Naive thymus-derived CD8-positive, alpha-beta T cell (primary cell): ENCODE measurements around the gene GDPD3. TPM values are rescaled to one million over a fixed set of nuclear protein-coding genes. Genes with fewer than 3 reads are reported as not detected.
A peak's percentile ranks its signal among the peaks of the same experiment; 100 is the strongest.

Source experiments
- ATAC-seq, 2 donors: fragments of 150-1000 bp; cut with Tn5 transposase in 1 of 2; sonication (Bioruptor Pico), chemical (Tn5 transposase) in 1 of 2; 1 replicate in 1 of 2; 2 replicates in 1 of 2; pipeline ENCODE4 v1.10.0; 2021; ENCODE audit warnings: mild to moderate bottlenecking in 2 of 2, moderate library complexity in 2 of 2
- POLR2A ChIA-PET: fragments of 350-600 bp; sonication (Branson Sonifier 250); formaldehyde crosslinking; loops from one replicate; lab custom pipeline; 2021; ENCODE audit warnings: antibody characterized with exemption; lab: Charles Lee
- DNase-seq, 10 donors: peaks; one replicate each; pipeline versions ENCODE4 v3.0.0 to v3.0.0-alpha.2; 2020 to 2022
- H3K27ac Mint-ChIP-seq, 10 donors: one replicate each; pipeline ENCODE4 v1.8.0; 2020 to 2022; ENCODE audit warnings: mild to moderate bottlenecking in 10 of 10, mixed read lengths in 10 of 10, moderate library complexity in 4 of 10, inconsistent platforms in 1 of 10
- H3K27me3 Mint-ChIP-seq, 5 donors: one replicate each; pipeline ENCODE4 v1.8.0; 2021 to 2022; ENCODE audit warnings: mixed read lengths in 5 of 5
- H3K36me3 Mint-ChIP-seq, 3 donors: one replicate each; pipeline ENCODE4 v1.8.0; 2020 to 2022; ENCODE audit warnings: mixed read lengths in 3 of 3, mild to moderate bottlenecking in 2 of 3, inconsistent platforms in 1 of 3
- H3K4me1 Mint-ChIP-seq, 4 donors: one replicate each; pipeline ENCODE4 v1.8.0; 2021 to 2022; ENCODE audit warnings: mixed read lengths in 4 of 4
- H3K4me3 Mint-ChIP-seq, 10 donors: one replicate each; pipeline ENCODE4 v1.8.0; 2020 to 2022; ENCODE audit warnings: mild to moderate bottlenecking in 10 of 10, mixed read lengths in 10 of 10, moderate library complexity in 6 of 10, inconsistent platforms in 1 of 10
- H3K9me3 Mint-ChIP-seq, 9 donors: one replicate each; pipeline ENCODE4 v1.8.0; 2020 to 2022; ENCODE audit warnings: mixed read lengths in 9 of 9, mild to moderate bottlenecking in 3 of 9, inconsistent platforms in 1 of 9, moderate library complexity in 1 of 9
- polyA plus RNA-seq, 3 donors: library from polyadenylated mRNA; unstranded; fragments of 300-500 nt; fragmentation: Illumina TruSeq; gene quantifications; one replicate each; pipeline ENCODE4 v1.2.3, GENCODE V29; 2021
- total RNA-seq, 8 experiments: library from RNA in 2 of 8; stranded (reverse) in 2 of 8; gene quantifications; one replicate each; pipeline ENCODE4 v1.2.3 and lab custom pipeline; 2021 to 2026

Gene GDPD3
- total and polyA plus RNA-seq, 5 experiments from 2014 or later: 0.18 to 25.0 (median 19.8) TPM; not detected in 2

DNA sequence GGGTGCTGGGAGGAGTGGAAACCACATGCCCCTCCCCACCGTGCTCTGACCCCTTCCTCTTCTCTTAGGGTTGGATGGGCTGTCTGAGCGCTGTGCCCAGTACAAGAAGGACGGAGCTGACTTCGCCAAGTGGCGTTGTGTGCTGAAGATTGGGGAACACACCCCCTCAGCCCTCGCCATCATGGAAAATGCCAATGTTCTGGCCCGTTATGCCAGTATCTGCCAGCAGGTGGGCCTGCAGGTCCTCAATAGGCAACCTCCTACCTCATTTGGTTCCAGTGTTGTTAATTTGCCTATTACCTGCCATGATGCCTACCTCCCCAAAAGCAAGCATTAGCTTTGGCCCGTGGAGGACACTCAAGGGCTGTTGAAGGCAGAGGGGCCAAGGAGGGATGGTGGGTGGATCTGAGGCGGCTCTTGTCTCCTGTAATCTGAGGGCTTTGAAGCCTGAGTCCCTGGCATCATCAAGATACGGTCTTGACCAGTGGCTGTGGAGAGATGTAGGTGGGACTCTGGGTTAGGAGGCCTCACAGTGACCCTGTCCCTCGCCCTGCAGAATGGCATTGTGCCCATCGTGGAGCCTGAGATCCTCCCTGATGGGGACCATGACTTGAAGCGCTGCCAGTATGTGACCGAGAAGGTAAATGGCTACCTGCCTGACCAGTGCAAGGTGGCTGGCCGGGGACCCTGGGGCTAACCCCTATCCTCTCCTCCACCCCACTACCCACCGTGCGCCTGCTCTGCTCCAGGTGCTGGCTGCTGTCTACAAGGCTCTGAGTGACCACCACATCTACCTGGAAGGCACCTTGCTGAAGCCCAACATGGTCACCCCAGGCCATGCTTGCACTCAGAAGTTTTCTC lies 44.4 kb downstream of the GDPD3 start:
- Mint-ChIP-seq H3K4me3 (peak overlapping the region in 9 of 10 donors; percentile 23 to 86 (median 65)), H3K27ac (peak overlapping the region; percentile 41 to 94 (median 83)), H3K4me1 (peaks cover 13 to 50% (median 39%) of the 10 kb centered on the region in 4 donors), H3K27me3 (no peaks in the 10 kb centered on the region), H3K9me3 (no peaks in the 10 kb centered on the region), H3K36me3 (peaks cover 0 to 59% (median 15%) of the 10 kb centered on the region in 3 donors)
- DNase-seq (peak; percentile 34 to 71 (median 56)), ATAC-seq (no peak)
- POLR2A ChIA-PET: interaction anchor here (0.6 to 11.2 kb wide), 9 partner anchors 13 to 117 kb away, joined by 3 to 192 read pairs (median 4); partner anchors contain the start of genes TBX6 and YPEL3

DNA sequence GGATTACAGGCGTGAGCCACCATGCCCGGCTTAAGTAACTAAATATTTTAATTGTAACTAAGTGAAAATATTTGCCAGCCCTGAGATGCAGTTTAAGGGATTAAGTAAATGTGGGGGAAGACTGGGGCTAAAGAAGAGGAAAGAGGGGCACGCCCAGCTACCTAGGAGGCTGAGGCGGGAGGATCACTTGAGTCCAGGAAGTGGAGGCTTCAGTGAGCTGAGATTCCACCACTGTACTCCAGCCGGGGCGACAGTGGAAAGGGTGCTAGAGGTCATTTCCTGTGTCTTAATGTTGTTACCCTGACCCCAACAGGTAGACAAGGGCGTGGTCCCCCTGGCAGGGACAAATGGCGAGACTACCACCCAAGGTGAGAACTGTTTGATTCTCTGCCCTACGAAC lies 45.0 kb downstream of the GDPD3 start:
- Mint-ChIP-seq H3K9me3 (no peaks in the 10 kb centered on the region), H3K4me3 (peak overlapping the region in 8 of 10 donors; percentile 23 to 86 (median 68)), H3K4me1 (peaks cover 17 to 57% (median 46%) of the 10 kb centered on the region in 4 donors), H3K27me3 (no peaks in the 10 kb centered on the region), H3K27ac (peak overlapping the region; percentile 34 to 94 (median 83)), H3K36me3 (peaks cover 0 to 59% (median 15%) of the 10 kb centered on the region in 3 donors)
- DNase-seq: no peak
- POLR2A ChIA-PET: interaction anchor here (0.7 to 8.0 kb wide), 4 partner anchors 24 to 310 kb away, joined by 3 to 192 read pairs (median 5); partner anchors contain the start of genes TBX6 and YPEL3
- no peak for ATAC-seq

DNA sequence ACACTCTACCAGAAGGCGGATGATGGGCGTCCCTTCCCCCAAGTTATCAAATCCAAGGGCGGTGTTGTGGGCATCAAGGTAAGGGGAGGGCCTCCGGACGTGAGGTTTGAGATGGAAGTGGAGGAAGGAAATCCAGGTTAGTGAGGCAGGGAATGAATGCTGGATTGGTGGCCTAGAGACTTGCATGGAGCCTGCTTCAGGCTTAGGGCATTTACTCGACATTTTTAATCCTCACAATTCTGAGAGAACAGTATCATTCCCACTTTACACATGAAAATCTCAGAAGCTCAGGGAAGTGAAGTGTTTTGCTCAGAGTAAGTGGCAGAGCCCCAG lies 45.8 kb downstream of the GDPD3 start:
- ATAC-seq (no peak), DNase-seq (no peak)
- POLR2A ChIA-PET: interaction anchor here (0.8 to 8.0 kb wide), 7 partner anchors 9 to 350 kb away, joined by 3 to 192 read pairs (median 8); partner anchors contain the start of genes CORO1A, PPP4C, TBX6 and TMEM219
- Mint-ChIP-seq H3K27ac (peak overlapping the region in 9 of 10 donors; percentile 57 to 99 (median 97)), H3K4me3 (peak overlapping the region in 9 of 10 donors; percentile 50 to 100 (median 99)), H3K4me1 (peaks cover 17 to 60% (median 47%) of the 10 kb centered on the region in 4 donors), H3K9me3 (no peaks in the 10 kb centered on the region), H3K27me3 (no peaks in the 10 kb centered on the region), H3K36me3 (peaks cover 0 to 59% (median 15%) of the 10 kb centered on the region in 3 donors)

GRCh38 chr16:30066761-30067583 lies 46.4 kb downstream of the GDPD3 start:
- no peaks in the 10 kb centered on the region for H3K27me3 Mint-ChIP-seq
- H3K27ac Mint-ChIP-seq: peak overlapping the region; percentile 57 to 99 (median 97)
- DNase-seq (no peak), ATAC-seq (no peak)
- peaks cover 17 to 58% (median 46%) of the 10 kb centered on the region in 4 donors for H3K4me1 Mint-ChIP-seq
- POLR2A ChIA-PET: interaction anchor here (0.5 to 8.0 kb wide), 25 partner anchors 9 to 882 kb away, joined by 3 to 192 read pairs (median 5); partner anchors contain the start of genes CORO1A, KCTD13, PPP4C and SEPTIN1
- H3K36me3 Mint-ChIP-seq: peaks cover 0 to 54% (median 12%) of the 10 kb centered on the region in 3 donors
- H3K9me3 Mint-ChIP-seq: no peaks in the 10 kb centered on the region
- peak overlapping the region; percentile 98 to 100 (median 99) for H3K4me3 Mint-ChIP-seq

- H3K9me3 Mint-ChIP-seq: no peaks in the 10 kb centered on the region
- POLR2A ChIA-PET: interaction anchor here (0.5 to 8.0 kb wide), 52 partner anchors 10 to 882 kb away, joined by 3 to 192 read pairs (median 4); partner anchors contain the start of genes CORO1A, DCTPP1, FBRS and HIRIP3
- H3K27me3 Mint-ChIP-seq: no peaks in the 10 kb centered on the region
- ATAC-seq (peak in 1 of 2 donors; percentile 2), DNase-seq (peak in 2 of 10 donors; percentile 15 to 27)
- H3K4me1 Mint-ChIP-seq: peaks cover 17 to 53% (median 46%) of the 10 kb centered on the region in 4 donors
- H3K27ac Mint-ChIP-seq: peak overlapping the region; percentile 94 to 99 (median 97)
- H3K36me3 Mint-ChIP-seq: peaks cover 0 to 45% (median 8%) of the 10 kb centered on the region in 3 donors
- peak overlapping the region; percentile 98 to 100 (median 99) for H3K4me3 Mint-ChIP-seq
Observed at GRCh38 chr16:30065943-30066760, 47.2 kb downstream of the GDPD3 start.

DNA sequence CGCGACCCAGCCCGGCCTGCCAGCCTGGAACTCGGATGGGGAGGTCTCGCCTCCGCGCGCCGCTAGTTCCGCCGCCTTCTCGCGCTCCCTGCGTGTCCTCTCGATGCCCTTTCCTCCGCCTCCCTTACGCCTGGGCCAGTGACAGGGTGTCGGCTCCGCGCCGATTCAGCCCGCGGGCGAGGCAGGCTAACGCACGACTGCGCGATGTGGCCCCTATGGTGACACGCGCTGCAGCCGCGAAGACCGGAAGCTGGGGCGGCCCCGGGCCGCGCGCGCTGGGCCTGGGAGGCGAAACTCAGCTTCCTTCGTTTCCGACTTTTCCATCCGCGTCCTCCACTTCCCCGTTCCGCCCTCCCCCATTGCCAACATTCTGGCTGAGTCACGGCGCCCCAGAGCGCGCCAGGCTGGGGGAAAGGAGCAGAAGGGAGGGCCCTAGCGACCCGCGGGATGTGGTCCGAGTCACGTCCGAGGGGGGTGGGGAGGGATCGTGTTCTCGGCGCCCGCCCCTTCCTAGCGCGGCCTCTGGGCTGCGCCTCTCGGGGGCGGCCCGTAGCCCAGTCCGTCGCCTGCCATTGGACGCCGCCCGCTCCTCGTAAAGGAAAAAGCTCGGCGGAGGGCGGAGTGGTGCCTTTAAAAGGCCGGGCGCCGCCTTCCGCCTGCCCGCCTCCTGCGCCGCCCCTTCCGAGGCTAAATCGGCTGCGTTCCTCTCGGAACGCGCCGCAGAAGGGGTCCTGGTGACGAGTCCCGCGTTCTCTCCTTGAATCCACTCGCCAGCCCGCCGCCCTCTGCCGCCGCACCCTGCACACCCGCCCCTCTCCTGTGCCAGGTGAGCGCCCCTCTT lies 48.0 kb downstream of the GDPD3 start, which contains the start of gene ALDOA:
Gene ALDOA (plus strand): TSS at position 659 of the 841 bp plus-strand sequence. CDS start 1,138 bp downstream, outside the sequence.
- Mint-ChIP-seq H3K27me3 (no peaks in the 10 kb centered on the region), H3K36me3 (peaks cover 0 to 37% (median 8%) of the 10 kb centered on the region in 3 donors), H3K4me3 (peak within 1 kb of the TSS; percentile 98 to 100 (median 99)), H3K27ac (peak within 1 kb of the TSS; percentile 94 to 99 (median 97)), H3K4me1 (peaks cover 17 to 46% (median 43%) of the 10 kb centered on the region in 4 donors), H3K9me3 (no peaks in the 10 kb centered on the region)
- ATAC-seq (peak; percentile 81 to 87), DNase-seq (peak; percentile 89 to 96 (median 92))
- POLR2A ChIA-PET: interaction anchor here (0.6 to 8.0 kb wide), 50 partner anchors 10 to 633 kb away, joined by 3 to 192 read pairs (median 4); partner anchors contain the start of genes CORO1A, DCTPP1, FBRS and HIRIP3

DNA sequence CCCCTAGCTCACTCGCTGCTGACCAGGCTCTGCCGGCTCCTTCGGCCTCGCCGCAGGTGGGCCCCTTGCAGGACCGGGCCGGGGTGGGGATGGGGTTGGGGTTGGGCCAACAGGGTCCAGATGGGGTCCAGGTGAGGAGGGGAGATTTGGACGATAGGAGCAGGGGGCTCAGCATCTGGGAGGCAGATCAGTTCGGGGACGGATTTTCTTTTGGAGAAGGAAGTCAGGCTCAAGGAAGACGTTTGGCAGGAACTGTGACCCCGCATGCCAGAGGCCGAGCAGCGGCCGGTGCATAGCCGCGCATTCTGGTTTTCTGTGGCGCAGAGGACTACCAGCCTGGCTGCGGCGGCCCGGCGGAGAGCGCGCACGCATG lies 48.6 kb downstream of the GDPD3 start:
- H3K27me3 Mint-ChIP-seq: no peaks in the 10 kb centered on the region

GRCh38 chr16:30063893-30064728 lies 49.2 kb downstream of the GDPD3 start:
- Mint-ChIP-seq H3K27me3 (no peaks in the 10 kb centered on the region), H3K36me3 (peaks cover 0 to 25% (median 8%) of the 10 kb centered on the region in 3 donors), H3K9me3 (no peaks in the 10 kb centered on the region), H3K27ac (peak overlapping the region; percentile 96 to 99 (median 98)), H3K4me1 (peaks cover 15 to 37% (median 34%) of the 10 kb centered on the region in 4 donors), H3K4me3 (peak overlapping the region; percentile 98 to 100 (median 99))
- ATAC-seq (peak; percentile 22 to 46), DNase-seq (peak; percentile 37 to 89 (median 61))
- POLR2A ChIA-PET: interaction anchor here (0.8 to 8.0 kb wide), 17 partner anchors 9 to 595 kb away, joined by 3 to 192 read pairs (median 9); partner anchors contain the start of genes CORO1A, FBRS, PPP4C and SEPTIN1

More for the DNA sequence above, 48.6 kb downstream of the GDPD3 start:
- no peak for DNase-seq
- Mint-ChIP-seq H3K36me3 (peaks cover 0 to 31% (median 8%) of the 10 kb centered on the region in 3 donors), H3K9me3 (no peaks in the 10 kb centered on the region), H3K27ac (peak overlapping the region; percentile 94 to 99 (median 98)), H3K4me3 (peak overlapping the region; percentile 98 to 100 (median 99)), H3K4me1 (peaks cover 15 to 43% (median 39%) of the 10 kb centered on the region in 4 donors)
- ATAC-seq: no peak
- POLR2A ChIA-PET: interaction anchor here (0.6 to 8.0 kb wide), 25 partner anchors 10 to 633 kb away, joined by 3 to 192 read pairs (median 7); partner anchors contain the start of genes CORO1A, FBRS, MAPK3 and PPP4C

- no peak for DNase-seq
- Mint-ChIP-seq H3K27me3 (no peaks in the 10 kb centered on the region), H3K4me1 (peaks cover 12 to 30% (median 27%) of the 10 kb centered on the region in 4 donors), H3K9me3 (no peaks in the 10 kb centered on the region), H3K27ac (peak overlapping the region; percentile 96 to 99 (median 98)), H3K36me3 (peaks cover 0 to 18% (median 5%) of the 10 kb centered on the region in 3 donors), H3K4me3 (peak overlapping the region in 9 of 10 donors; percentile 48 to 100 (median 99))
- POLR2A ChIA-PET: interaction anchor here (0.6 to 8.0 kb wide), 8 partner anchors 8 to 354 kb away, joined by 3 to 192 read pairs (median 9); partner anchors contain the start of genes CORO1A, PPP4C, TBX6 and YPEL3
- ATAC-seq: no peak
Observed at GRCh38 chr16:30063278-30063892, 50.0 kb downstream of the GDPD3 start.
